OCI-LY1 (cell line): ENCODE measurements around the gene SNRNP35.

Experiments
- H2AFZ ChIP-seq: fragments of 200-600 bp; sonication (generic), shearing (Covaris generic); 2 replicates; pipeline ENCODE4 v1.6.0; 2014; ENCODE audit warnings: antibody characterized with exemption, mild to moderate bottlenecking, low read length
- H3F3A ChIP-seq: fragments of 200-600 bp; sonication (generic), shearing (Covaris generic); 2 replicates; pipeline ENCODE4 v1.6.0; 2014; ENCODE audit warnings: mild to moderate bottlenecking, antibody characterized with exemption, low read length, moderate library complexity; ENCODE audit not compliant: insufficient read depth
- H3K27ac ChIP-seq: fragments of 200-600 bp; sonication (generic); 2 replicates; pipeline ENCODE4 v1.5.1; 2014; ENCODE audit warnings: low read length, mixed run types, mild to moderate bottlenecking, low read depth; ENCODE audit not compliant: poor library complexity, severe bottlenecking
- H3K27me3 ChIP-seq: fragments of 200-600 bp; sonication (generic); 2 replicates; pipeline ENCODE4 v1.6.0; 2014; ENCODE audit warnings: antibody characterized with exemption, mild to moderate bottlenecking, low read length, moderate library complexity; ENCODE audit not compliant: insufficient read depth
- H3K36me3 ChIP-seq: fragments of 200-600 bp; sonication (generic); 2 replicates; pipeline ENCODE4 v1.6.1; 2014; ENCODE audit warnings: mild to moderate bottlenecking, antibody characterized with exemption, low read length, moderate library complexity, mixed read lengths; ENCODE audit not compliant: insufficient read depth
- H3K4me1 ChIP-seq: fragments of 200-600 bp; sonication (generic); 2 replicates; pipeline ENCODE4 v1.5.1; 2014; ENCODE audit warnings: mild to moderate bottlenecking, low read length, moderate library complexity; ENCODE audit not compliant: insufficient read depth, severe bottlenecking
- H3K4me2 ChIP-seq: fragments of 200-600 bp; sonication (generic), shearing (Covaris generic); 2 replicates; pipeline ENCODE4 v1.6.1; 2014; ENCODE audit warnings: low read length
- H3K4me3 ChIP-seq: fragments of 200-600 bp; sonication (generic); 2 replicates; pipeline ENCODE4 v1.5.1; 2014; ENCODE audit warnings: low read length, low read depth, mild to moderate bottlenecking, mixed read lengths; ENCODE audit not compliant: poor library complexity, severe bottlenecking
- H3K79me2 ChIP-seq: fragments of 200-600 bp; shearing (Covaris generic); 2 replicates; pipeline ENCODE4 v1.6.1; 2016; ENCODE audit warnings: mixed run types, low read length, mixed read lengths; ENCODE audit not compliant: insufficient read depth
- H3K9ac ChIP-seq: fragments of 200-600 bp; sonication (generic), shearing (Covaris generic); 2 replicates; pipeline ENCODE4 v1.6.1; 2014; ENCODE audit warnings: mild to moderate bottlenecking, low read length, mixed read lengths
- H3K9me2 ChIP-seq: fragments of 200-600 bp; sonication (generic), shearing (Covaris generic); 2 replicates; pipeline ENCODE4 v1.6.1; 2014; ENCODE audit warnings: low read depth, mild to moderate bottlenecking, low read length, mixed read lengths
- H3K9me3 ChIP-seq: fragments of 200-600 bp; shearing (Covaris generic); 2 replicates; pipeline ENCODE4 v1.6.1; 2014; ENCODE audit warnings: low read length, mixed read lengths
- H4K20me1 ChIP-seq: fragments of 200-600 bp; sonication (generic), shearing (Covaris generic); 2 replicates; pipeline ENCODE4 v1.6.0; 2016; ENCODE audit warnings: mild to moderate bottlenecking, low read length; ENCODE audit not compliant: insufficient read depth
- CTCF ChIP-seq: fragments of 200-600 bp; sonication (generic), shearing (Covaris generic); IDR thresholded peaks from 2 replicates; pipeline ENCODE4 v1.5.1; 2017; ENCODE audit warnings: mild to moderate bottlenecking, antibody characterized with exemption, low read length, moderate library complexity, mixed read lengths
- EZH2 ChIP-seq: fragments of 200-600 bp; sonication (generic), shearing (Covaris generic); IDR thresholded peaks from 2 replicates; pipeline ENCODE4 v1.8.0; 2017; ENCODE audit warnings: borderline replicate concordance, mixed run types, mild to moderate bottlenecking, antibody characterized with exemption, low read length, moderate library complexity, mixed read lengths

SNRNP35 gene

DNA sequence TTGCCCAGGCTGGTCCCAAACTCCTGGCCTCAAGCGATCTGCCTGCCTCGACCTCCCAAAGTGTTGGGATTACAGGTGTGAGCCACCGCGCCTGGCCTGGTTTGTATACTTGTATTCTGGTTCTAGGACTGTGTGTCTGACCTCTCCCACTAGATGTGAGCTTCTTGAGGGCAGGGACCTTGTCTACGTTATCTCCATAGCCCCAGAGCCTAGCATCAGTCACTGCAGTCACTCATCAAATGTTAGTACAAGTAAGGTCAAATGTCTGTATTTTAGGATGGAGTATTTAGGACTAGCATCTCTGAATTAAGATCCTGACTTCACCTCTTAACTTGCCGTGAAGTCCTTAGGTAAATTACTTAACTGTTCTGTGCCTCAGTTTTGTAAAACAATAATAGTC lies 24.3 kb upstream of the SNRNP35 start:
- no peaks in the 10 kb centered on the region for H3F3A ChIP-seq
- peaks cover 8% of the 10 kb centered on the region for H3K36me3 ChIP-seq
- H4K20me1 ChIP-seq, result no peaks in the 10 kb centered on the region
- H3K4me3 ChIP-seq, result peak overlapping the region; percentile 44
- H3K4me1 ChIP-seq, result peaks cover 50% of the 10 kb centered on the region
- H3K4me2 ChIP-seq, result peak overlapping the region; percentile 66
- no peaks in the 10 kb centered on the region for H3K9me3 ChIP-seq
- no peaks in the 10 kb centered on the region for H3K9me2 ChIP-seq
- H3K9ac ChIP-seq, result no peak overlapping the region; the same call in 1 of the 2 replicates
- H3K27me3 ChIP-seq, result no peaks in the 10 kb centered on the region
- 0 out of 2 replicates have a peak, but pooled peaks cover 4% of the 10 kb centered on the region for H3K79me2 ChIP-seq
- no peak overlapping the region for H2AFZ ChIP-seq
- peak overlapping the region; percentile 69 for H3K27ac ChIP-seq
- no peak for TF ChIP-seq EZH2
- TF ChIP-seq CTCF, result no peak

DNA sequence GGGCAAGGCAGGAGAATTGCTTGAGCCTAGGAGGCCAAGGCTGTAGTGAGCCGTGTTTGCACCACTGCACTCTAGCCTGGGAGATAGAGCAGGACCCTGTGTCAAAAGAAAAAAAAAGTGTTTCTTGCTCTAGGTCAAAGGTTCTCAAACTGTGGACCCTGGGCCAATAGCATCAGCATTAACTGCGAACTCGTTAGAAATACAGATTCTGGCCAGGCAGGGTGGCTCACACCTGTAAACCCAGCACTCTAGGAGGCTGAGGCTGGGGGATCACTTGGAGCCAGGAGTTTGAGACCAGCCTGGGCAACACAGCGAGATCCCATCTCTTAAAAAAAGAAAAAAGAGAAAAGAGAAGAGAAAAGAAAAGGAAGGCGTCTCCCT lies 22.3 kb upstream of the SNRNP35 start:
- Histone ChIP-seq H3K79me2 (0 out of 2 replicates have a peak, but pooled peaks cover 4% of the 10 kb centered on the region), H3K9ac (peak overlapping the region; percentile 72), H3K36me3 (0 out of 2 replicates have a peak, but pooled peaks cover 3% of the 10 kb centered on the region), H3K4me3 (peak overlapping the region; percentile 79), H3K4me1 (peaks cover 50% of the 10 kb centered on the region), H3K9me3 (no peaks in the 10 kb centered on the region), H3K27me3 (no peaks in the 10 kb centered on the region), H3K4me2 (peak overlapping the region; percentile 78), H3K9me2 (no peaks in the 10 kb centered on the region), H2AFZ (no peak overlapping the region), H3K27ac (peak overlapping the region; percentile 47), H3F3A (no peaks in the 10 kb centered on the region), H4K20me1 (no peaks in the 10 kb centered on the region)
- TF ChIP-seq CTCF, result no peak
- TF ChIP-seq EZH2, result no peak

DNA sequence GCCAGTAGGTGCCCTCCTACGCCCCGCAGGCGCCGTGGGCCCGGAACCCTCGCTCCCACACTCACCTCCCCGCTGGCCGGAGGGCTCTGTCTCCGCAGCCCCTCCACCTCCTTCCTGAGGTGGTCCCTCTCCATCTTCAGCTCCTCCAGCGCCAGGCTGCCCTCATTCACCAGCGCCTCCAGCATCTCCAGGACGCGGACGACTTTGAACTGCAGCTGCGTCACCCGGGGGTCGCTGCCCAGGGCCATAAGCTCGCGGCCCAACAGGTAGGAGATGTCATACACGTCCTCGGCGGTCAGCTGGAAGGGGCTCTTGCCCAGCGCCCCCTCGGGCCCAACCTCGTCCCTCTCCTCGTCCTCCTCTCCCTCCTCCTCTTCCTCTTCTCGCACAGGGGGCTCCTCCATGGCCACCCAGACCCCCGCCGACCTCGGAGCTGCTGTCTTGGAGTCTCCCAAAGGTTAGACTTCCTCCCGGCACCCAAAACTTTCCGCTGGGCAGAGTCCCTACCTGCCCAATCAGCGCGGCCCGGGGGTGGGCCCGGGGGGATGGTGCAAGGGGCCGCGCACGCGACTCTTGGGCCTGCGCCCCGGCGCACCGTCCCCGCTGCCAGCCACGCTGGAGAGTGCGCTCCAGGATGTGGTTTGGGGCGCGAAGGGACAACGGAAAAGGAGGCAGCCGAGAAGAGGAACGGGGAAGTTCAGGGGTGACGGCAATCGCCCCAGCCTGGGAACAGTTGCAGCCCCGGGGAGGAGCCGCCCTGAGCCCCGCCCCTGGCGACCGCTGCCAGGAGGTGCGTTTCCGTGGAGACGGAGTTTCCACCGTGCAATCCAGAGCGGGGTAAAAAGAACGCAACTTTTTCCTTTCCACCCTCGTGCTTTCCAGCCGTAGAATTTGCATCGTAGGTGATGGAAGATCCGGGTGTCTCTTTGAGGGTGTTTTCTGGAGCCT lies 21.6 kb upstream of the SNRNP35 start, which contains the start of gene RILPL2:
Gene RILPL2, minus strand, starts transcription at position 668 of the 948 bp plus-strand sequence. Its CDS starts 264 bp downstream, at position 404.
- Histone ChIP-seq H3K27me3 (no peaks in the 10 kb centered on the region), H3K9ac (peak within 1 kb of the TSS; percentile 72), H3K9me3 (no peaks in the 10 kb centered on the region), H3K9me2 (no peaks in the 10 kb centered on the region), H3K79me2 (0 out of 2 replicates have a peak, but pooled peaks cover 4% of the 10 kb centered on the region), H3K4me1 (peaks cover 47% of the 10 kb centered on the region), H3K4me3 (peak within 1 kb of the TSS; percentile 79), H3K4me2 (peak within 1 kb of the TSS; percentile 78), H3F3A (no peaks in the 10 kb centered on the region), H4K20me1 (no peaks in the 10 kb centered on the region), H3K27ac (peak within 1 kb of the TSS; percentile 60), H3K36me3 (0 out of 2 replicates have a peak, but pooled peaks cover 3% of the 10 kb centered on the region), H2AFZ (no peak within 1 kb of the TSS)
- TF ChIP-seq CTCF (no peak; the same call in 1 of the 2 replicates), EZH2 (no peak)
